GM19328 (cell line): ENCODE measurements around the gene AIG1.

Experiments
- ATAC-seq: cut with Tn5 transposase; IDR thresholded peaks from one replicate; pipeline ENCODE4 v1.9.1; 2021; ENCODE audit warnings: mild to moderate bottlenecking, moderate library complexity; ENCODE audit not compliant: unreplicated experiment

Gene AIG1

GRCh38 chr6:143261899-143262436 is 201.3 kb downstream of the AIG1 start:
- ATAC-seq: no peak

GRCh38 chr6:143262859-143263258 is 202.2 kb downstream of the AIG1 start:
- no peak for ATAC-seq

- ATAC-seq: no peak
Observed at GRCh38 chr6:143264379-143264778, 203.7 kb downstream of the AIG1 start.

- ATAC-seq: no peak
Observed at GRCh38 chr6:143264986-143265764, 204.5 kb downstream of the AIG1 start.

- no peak for ATAC-seq
Observed at GRCh38 chr6:143267760-143268159, 207.1 kb downstream of the AIG1 start.

GRCh38 chr6:143268439-143268838 is 207.8 kb downstream of the AIG1 start:
- no peak for ATAC-seq

- ATAC-seq: no peak
Observed at GRCh38 chr6:143270026-143270425, 209.3 kb downstream of the AIG1 start.

- no peak for ATAC-seq
Observed at GRCh38 chr6:143271024-143271423, 210.3 kb downstream of the AIG1 start.

GRCh38 chr6:143276436-143276835 is 215.7 kb downstream of the AIG1 start:
- peak; percentile 87 for ATAC-seq

GRCh38 chr6:143279385-143279784 is 218.7 kb downstream of the AIG1 start:
- ATAC-seq: no peak

GRCh38 chr6:143283887-143284645 is 223.4 kb downstream of the AIG1 start:
- ATAC-seq: no peak

- ATAC-seq: no peak
Observed at GRCh38 chr6:143286251-143286795, 225.6 kb downstream of the AIG1 start.

- ATAC-seq: no peak
Observed at GRCh38 chr6:143288923-143289322, 228.2 kb downstream of the AIG1 start.

- ATAC-seq: no peak
Observed at GRCh38 chr6:143290206-143290605, 229.5 kb downstream of the AIG1 start.

- no peak for ATAC-seq
Observed at GRCh38 chr6:143293523-143293922, 232.8 kb downstream of the AIG1 start.

- no peak for ATAC-seq
Observed at GRCh38 chr6:143294265-143294860, 233.7 kb downstream of the AIG1 start.

- ATAC-seq: no peak
Observed at GRCh38 chr6:143295932-143296331, 235.2 kb downstream of the AIG1 start.

- no peak for ATAC-seq
Observed at GRCh38 chr6:143298071-143298470, 237.4 kb downstream of the AIG1 start.

GRCh38 chr6:143299253-143300166 is 238.8 kb downstream of the AIG1 start:
- ATAC-seq: peak; percentile 94

- no peak for ATAC-seq
Observed at GRCh38 chr6:143301188-143301587, 240.5 kb downstream of the AIG1 start.
